IPS-20b (cell line): ENCODE data around the gene IFNG.
"Not testable (repeated sequence)": the region's sequence is repeated elsewhere in the genome, so short reads cannot be mapped to it uniquely, and the experiment has no call there.

Experiments
- H3K27ac ChIP-seq: one replicate; pipeline ENCODE4 v1.5.1; 2013; ENCODE audit warnings: low read length
- H3K27me3 ChIP-seq: 2 replicates; pipeline ENCODE4 v1.6.1; 2013; ENCODE audit warnings: mild to moderate bottlenecking, low read length, inconsistent platforms; ENCODE audit not compliant: insufficient read depth
- H3K36me3 ChIP-seq: 2 replicates; pipeline ENCODE4 v1.6.1; 2013; ENCODE audit warnings: low read depth, mild to moderate bottlenecking, inconsistent platforms, low read length, moderate library complexity; ENCODE audit not compliant: insufficient read depth
- H3K4me1 ChIP-seq: 2 replicates; pipeline ENCODE4 v1.6.1; 2013; ENCODE audit warnings: mild to moderate bottlenecking, control low read depth, inconsistent platforms, low read length, moderate library complexity; ENCODE audit not compliant: insufficient read depth
- H3K4me3 ChIP-seq: 2 replicates; pipeline ENCODE4 v1.5.1; 2013; ENCODE audit warnings: mild to moderate bottlenecking, low read length, inconsistent platforms
- H3K9ac ChIP-seq: 2 replicates; pipeline ENCODE4 v1.6.1; 2013; ENCODE audit warnings: low read depth, mild to moderate bottlenecking, inconsistent platforms, low read length, moderate library complexity
- H3K9me3 ChIP-seq: 2 replicates; pipeline ENCODE4 v1.6.1; 2013; ENCODE audit warnings: mild to moderate bottlenecking, low read depth, low read length, inconsistent platforms; ENCODE audit not compliant: insufficient read depth

Gene IFNG

DNA sequence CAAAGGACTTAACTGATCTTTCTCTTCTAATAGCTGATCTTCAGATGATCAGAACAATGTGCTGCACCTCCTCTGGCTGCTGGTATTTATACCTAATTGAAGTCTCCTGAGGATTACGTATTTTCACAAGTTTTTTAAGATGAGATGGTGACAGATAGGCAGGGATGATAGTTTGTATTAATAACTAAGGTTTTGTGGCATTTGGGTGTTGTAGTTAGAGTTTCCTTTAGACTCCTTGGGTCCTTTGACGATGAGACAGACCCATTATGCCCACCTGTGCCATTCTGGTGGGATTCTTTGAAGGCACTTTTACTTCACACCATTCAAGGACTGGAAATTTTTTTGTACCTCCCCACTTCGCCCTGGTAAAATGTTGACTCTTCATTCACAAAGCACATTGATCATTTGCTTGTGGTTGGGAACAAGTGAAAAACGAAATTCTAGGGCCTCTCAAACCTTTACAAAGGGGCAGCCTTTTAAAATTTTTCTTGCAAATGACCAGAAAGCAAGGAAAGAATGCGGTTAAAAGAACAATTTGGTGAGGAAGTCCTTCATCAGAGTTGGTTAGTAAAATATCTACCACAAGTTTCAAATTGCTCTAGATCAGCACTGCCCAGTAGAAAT lies at the start of gene IFNG:
IFNG (minus strand) TSS at position 60 of the 624 bp plus-strand sequence. CDS start 125 bp downstream, outside the sequence.
- no peak within 1 kb of the TSS for H3K27ac ChIP-seq
- no peak within 1 kb of the TSS for H3K4me3 ChIP-seq
- no peaks in the 10 kb centered on the region for H3K36me3 ChIP-seq
- H3K9me3 ChIP-seq: no peaks in the 10 kb centered on the region
- H3K4me1 ChIP-seq: no peaks in the 10 kb centered on the region; the same call in 1 of the 2 replicates
- no peaks in the 10 kb centered on the region for H3K27me3 ChIP-seq
- H3K9ac ChIP-seq: no peak within 1 kb of the TSS

DNA sequence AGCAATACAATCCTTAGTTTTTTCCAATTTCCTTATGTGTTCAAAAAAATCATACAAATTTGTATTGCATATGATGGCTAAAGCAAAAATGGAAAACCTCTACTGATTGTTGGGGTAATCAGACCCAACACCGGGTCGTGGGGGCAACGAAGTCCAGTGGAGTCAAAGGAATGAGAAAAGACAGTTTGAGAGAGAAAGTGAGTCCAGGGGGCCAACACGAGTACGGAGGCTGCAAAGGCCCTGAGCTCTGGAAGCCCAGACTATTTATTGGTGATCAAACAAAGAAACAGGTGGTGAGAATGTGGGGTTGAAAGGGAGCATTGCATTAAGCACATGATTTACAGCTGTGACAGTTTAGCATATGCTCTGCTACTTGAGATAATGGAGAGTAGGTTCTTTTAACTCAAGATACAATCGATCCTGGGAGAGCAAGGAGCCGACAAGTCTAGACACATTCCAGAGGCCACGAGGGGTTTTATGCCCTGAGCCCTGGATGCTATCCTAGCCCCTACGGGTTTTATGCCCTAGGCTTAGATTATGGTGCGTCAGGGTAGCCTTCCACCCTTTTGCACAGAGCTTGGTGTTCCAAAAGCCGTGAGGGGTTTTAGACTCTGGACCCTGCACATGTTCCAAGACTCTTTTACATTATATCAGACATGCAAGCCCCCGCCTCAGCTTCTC lies 49.6 kb upstream of the IFNG start:
- H3K27me3 ChIP-seq, H3K4me1 ChIP-seq, H3K36me3 ChIP-seq, H3K9me3 ChIP-seq, H3K4me3 ChIP-seq, H3K27ac ChIP-seq, H3K9ac ChIP-seq: not testable (repeated sequence)

DNA sequence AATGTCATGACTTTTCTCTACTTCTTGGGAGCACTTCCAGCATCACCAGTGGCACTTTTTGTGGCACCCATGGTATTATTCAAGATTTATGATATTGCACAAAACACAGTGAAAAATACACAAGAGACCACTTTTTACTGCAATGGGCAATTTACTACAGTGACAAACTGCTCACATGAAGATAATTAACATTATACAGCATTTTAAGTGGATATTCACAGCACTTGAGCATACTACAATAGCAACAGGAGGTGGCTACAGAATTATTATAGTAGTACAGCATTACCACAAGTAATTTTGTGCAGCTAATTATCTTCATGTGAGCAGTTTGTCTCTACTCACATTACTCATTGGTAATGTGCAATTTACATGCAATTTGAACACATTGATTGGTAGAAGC lies 47.7 kb upstream of the IFNG start:
- Histone ChIP-seq H3K27ac (no peak overlapping the region), H3K4me1 (no peaks in the 10 kb centered on the region), H3K27me3 (no peaks in the 10 kb centered on the region), H3K9ac (no peak overlapping the region), H3K9me3 (no peaks in the 10 kb centered on the region), H3K36me3 (no peaks in the 10 kb centered on the region), H3K4me3 (no peak overlapping the region)

DNA sequence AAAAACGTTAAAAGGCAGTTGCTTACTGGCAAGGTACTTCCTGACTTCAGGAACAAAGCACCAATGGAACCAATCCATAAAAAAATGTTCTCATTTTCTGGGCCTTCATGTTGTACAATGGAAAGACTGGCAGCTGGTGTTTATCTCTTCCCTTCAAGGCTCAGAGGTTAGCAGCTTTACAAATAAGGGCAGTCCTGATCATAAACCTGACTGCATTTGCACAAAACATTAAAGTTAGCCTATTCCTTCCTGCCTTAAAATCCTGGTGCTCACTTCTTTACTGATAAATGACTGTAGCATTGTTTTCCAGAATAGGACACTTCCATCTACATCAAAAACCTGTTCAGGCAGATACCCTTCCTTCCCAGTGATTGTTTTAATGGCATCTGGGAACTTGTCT lies 46.9 kb upstream of the IFNG start:
- Histone ChIP-seq H3K9me3 (no peaks in the 10 kb centered on the region), H3K27me3 (no peaks in the 10 kb centered on the region), H3K4me1 (no peaks in the 10 kb centered on the region), H3K9ac (no peak overlapping the region), H3K36me3 (no peaks in the 10 kb centered on the region), H3K27ac (no peak overlapping the region), H3K4me3 (no peak overlapping the region)

DNA sequence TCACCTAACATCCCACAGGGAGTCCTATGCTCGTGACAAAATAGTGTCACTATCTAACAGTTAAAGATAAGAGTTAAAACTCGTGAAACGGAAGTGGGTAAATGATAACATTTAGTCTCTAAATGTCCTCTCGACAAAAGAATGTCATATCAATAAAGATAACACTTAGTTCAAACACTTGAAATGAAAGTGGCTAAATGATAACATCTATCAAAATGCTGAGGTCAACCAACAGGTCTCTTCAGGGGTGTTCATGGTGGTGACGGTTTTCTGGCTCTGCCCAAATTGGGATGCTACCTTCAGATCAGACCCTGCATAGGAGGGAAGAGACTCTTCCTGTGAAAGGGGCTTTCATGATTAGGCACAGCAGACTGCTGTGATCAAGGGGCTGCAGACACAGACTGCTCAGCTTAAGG lies 43.9 kb upstream of the IFNG start:
- Histone ChIP-seq H3K27ac (no peak overlapping the region), H3K9ac (no peak overlapping the region), H3K4me3 (no peak overlapping the region), H3K36me3 (no peaks in the 10 kb centered on the region), H3K27me3 (no peaks in the 10 kb centered on the region), H3K9me3 (no peaks in the 10 kb centered on the region), H3K4me1 (peaks cover 6% of the 10 kb centered on the region; the same call in 1 of the 2 replicates)

DNA sequence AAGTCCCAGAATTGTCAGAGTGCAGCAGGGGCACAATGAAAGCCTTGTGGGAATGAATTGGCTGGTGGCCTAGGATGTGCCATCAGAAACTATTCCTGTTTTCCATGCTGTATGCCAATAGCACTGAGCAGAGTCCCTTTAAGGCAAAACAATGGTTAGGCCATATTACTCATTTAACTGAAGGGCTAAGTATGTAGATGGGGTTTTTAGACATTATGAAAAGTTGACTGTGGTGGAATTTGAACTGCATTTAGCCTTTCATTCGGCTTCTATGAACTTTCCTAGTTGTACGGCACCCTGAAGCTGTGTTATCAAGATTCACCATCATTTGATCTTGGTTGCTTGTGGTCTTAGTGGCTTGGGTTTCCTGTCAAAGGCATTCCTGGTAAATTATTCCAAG lies 41.3 kb upstream of the IFNG start:
- no peaks in the 10 kb centered on the region for H3K36me3 ChIP-seq
- no peak overlapping the region for H3K4me3 ChIP-seq
- no peaks in the 10 kb centered on the region for H3K27me3 ChIP-seq
- no peak overlapping the region for H3K9ac ChIP-seq
- H3K27ac ChIP-seq: no peak overlapping the region
- no peaks in the 10 kb centered on the region for H3K9me3 ChIP-seq
- H3K4me1 ChIP-seq: peaks cover 6% of the 10 kb centered on the region; the same call in 1 of the 2 replicates

DNA sequence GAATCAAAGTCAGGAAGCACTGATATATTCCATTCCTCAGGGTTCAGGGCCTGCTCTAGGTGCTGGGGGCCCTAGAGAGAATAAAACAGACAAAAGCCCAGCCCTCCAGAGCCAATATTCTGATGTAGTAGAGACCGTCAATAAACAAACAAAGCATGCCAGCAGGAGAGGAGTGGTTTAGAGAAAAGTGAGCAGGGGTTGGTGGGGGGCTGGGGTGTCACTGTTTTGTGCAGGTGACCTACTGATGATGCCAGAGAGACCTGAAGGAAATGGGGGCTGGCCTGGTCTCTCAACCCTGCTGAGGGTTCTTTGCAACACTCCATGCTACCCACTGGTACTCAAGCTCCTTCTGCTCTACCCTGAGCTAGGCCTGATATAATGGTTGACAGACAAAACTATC lies 39.6 kb upstream of the IFNG start:
- Histone ChIP-seq H3K9me3 (no peaks in the 10 kb centered on the region), H3K36me3 (no peaks in the 10 kb centered on the region), H3K4me3 (no peak overlapping the region), H3K4me1 (peaks cover 6% of the 10 kb centered on the region; the same call in 1 of the 2 replicates), H3K9ac (no peak overlapping the region), H3K27me3 (no peaks in the 10 kb centered on the region), H3K27ac (no peak overlapping the region)

DNA sequence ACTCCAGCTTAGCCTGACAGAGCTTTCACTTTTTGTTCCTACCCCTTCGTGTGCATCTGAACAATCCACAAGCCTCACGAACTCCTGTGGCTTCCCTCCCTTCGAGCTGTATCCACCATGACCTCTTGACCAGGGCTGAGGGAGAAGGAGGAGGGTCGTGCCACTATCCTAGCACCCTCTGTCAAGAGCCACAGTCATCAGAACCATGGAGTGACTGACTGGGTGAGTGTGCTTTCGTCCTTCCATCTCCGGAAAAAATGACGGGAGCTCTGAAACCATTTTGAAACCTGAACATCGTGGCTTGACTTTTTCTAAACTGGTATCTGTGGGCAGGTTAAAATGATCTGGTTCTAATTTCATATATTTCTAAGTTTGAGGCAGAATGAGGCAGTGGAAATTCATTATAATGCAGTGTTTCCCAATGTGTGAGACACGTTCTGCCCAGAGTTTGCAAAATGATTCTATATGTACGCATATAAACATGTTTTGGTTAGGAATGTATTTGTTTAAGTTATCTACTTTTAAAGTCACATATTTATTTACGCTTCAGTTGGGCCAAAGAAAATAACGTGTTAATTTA lies 39.1 kb upstream of the IFNG start:
- Histone ChIP-seq H3K4me3 (no peak overlapping the region), H3K27ac (no peak overlapping the region), H3K27me3 (no peaks in the 10 kb centered on the region), H3K9ac (no peak overlapping the region), H3K4me1 (peaks cover 6% of the 10 kb centered on the region; the same call in 1 of the 2 replicates), H3K36me3 (no peaks in the 10 kb centered on the region), H3K9me3 (no peaks in the 10 kb centered on the region)

DNA sequence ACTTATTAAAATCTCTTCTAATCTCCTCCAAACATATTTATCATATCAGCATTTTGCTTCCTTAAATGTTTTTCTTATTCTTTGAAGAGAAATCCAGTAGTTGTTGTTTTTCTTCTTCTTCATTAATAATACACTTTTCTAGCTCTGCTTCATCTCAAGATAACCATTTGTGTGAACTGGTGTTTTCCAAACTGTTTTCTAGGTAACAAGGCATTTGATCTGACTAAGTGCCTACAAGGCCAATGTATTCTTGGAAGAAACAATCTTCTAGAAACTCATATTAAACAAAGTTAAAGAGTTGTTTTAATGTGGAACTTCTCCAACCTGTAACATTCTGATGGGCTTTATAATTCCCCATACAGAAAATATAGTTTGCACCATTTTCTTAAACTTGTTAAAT lies 30.8 kb upstream of the IFNG start:
- no peak overlapping the region for H3K9ac ChIP-seq
- H3K27me3 ChIP-seq: no peaks in the 10 kb centered on the region
- no peaks in the 10 kb centered on the region for H3K36me3 ChIP-seq
- H3K9me3 ChIP-seq: no peaks in the 10 kb centered on the region
- H3K4me1 ChIP-seq: no peaks in the 10 kb centered on the region
- no peak overlapping the region for H3K27ac ChIP-seq
- no peak overlapping the region for H3K4me3 ChIP-seq

DNA sequence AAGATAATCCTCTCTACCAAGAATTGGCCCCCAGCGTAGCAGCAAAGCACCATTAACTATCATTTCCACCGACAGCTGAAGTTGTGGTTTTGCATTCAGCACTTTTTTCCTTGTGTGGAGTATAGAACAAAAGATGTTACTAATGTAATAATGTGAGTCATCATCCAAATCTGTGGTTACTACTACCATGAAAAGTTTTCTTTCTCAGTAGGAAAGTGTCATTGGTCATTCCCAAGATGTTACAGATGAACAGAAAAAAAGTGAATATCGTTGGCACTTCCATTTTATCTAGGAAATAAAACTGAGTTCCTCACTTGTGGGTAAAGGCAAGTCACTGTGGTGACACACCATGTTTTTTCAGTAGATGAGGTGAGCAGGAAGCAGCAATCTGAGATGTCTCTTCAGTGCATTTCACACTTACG lies 30.3 kb upstream of the IFNG start:
- no peak overlapping the region for H3K27ac ChIP-seq
- no peaks in the 10 kb centered on the region for H3K4me1 ChIP-seq
- H3K4me3 ChIP-seq: no peak overlapping the region
- H3K36me3 ChIP-seq: no peaks in the 10 kb centered on the region
- H3K9ac ChIP-seq: no peak overlapping the region
- no peaks in the 10 kb centered on the region for H3K27me3 ChIP-seq
- H3K9me3 ChIP-seq: no peaks in the 10 kb centered on the region

DNA sequence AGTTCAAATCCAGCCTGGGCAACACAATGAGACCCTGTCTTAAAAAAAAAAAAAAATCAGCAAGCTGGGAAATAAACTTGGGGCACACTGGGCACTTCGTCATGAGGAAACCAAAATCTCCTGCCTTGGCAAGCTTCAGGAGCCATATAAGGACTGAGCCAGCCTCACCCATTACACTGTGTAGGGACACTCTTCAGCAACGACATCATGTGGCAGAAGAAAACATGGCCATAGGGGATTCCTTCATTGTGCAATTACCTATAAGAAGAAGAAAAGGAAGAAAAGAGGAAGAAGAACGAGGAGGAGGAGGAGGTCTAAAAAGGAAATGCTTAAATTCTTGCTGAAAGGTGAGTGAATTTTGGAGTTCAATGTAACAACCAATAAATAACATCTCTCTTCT lies 26.1 kb upstream of the IFNG start:
- H3K4me1 ChIP-seq: no peaks in the 10 kb centered on the region
- H3K27me3 ChIP-seq: no peaks in the 10 kb centered on the region
- no peak overlapping the region for H3K27ac ChIP-seq
- no peaks in the 10 kb centered on the region for H3K9me3 ChIP-seq
- H3K36me3 ChIP-seq: no peaks in the 10 kb centered on the region
- H3K4me3 ChIP-seq: no peak overlapping the region
- no peak overlapping the region for H3K9ac ChIP-seq
